GM12878 (cell line): Measurements from ENCODE around the gene GALNT18. TPM values are rescaled to one million over a fixed set of nuclear protein-coding genes. Genes with fewer than 3 reads are reported as not detected.

Experiments used
- ATAC-seq: fragments of 200-7000 bp; cut with Tn5 transposase; 3 replicates; pipeline ENCODE4 v1.9.1; 2020; ENCODE audit warnings: mild to moderate bottlenecking, moderate library complexity
- BruUV-seq: library from RNA; stranded (reverse); fragments of 400-500 nt; replicated peaks from 2 replicates; lab custom pipeline; 2021; lab: Mats Ljungman, UMichigan
- CTCF ChIA-PET: fragments of 300-600 bp; sonication (Branson Sonifier 250); formaldehyde crosslinking; extraction: SDS; loops from one replicate; lab custom pipeline; 2021; ENCODE audit warnings: inconsistent platforms; lab: Yijun Ruan, JAX
- POLR2A ChIA-PET: fragments of 350-600 bp; formaldehyde crosslinking; extraction: SDS; loops from one replicate; lab custom pipeline; 2021; ENCODE audit warnings: inconsistent platforms; lab: Charles Lee
- RAD21 ChIA-PET: fragments of 300-600 bp; sonication (Branson Sonifier 250); formaldehyde crosslinking; loops from one replicate; lab custom pipeline; 2023; ENCODE audit warnings: antibody characterized with exemption; ENCODE audit not compliant: unreplicated experiment; lab: Charles Lee
- SMC1A ChIA-PET: fragments of 300-600 bp; sonication (Branson Sonifier 250); formaldehyde crosslinking; loops from one replicate; lab custom pipeline; 2023; ENCODE audit not compliant: unreplicated experiment, uncharacterized antibody; lab: Charles Lee
- DNase-seq: peaks from one replicate; pipeline ENCODE4 v3.0.0-alpha.2; 2011; ENCODE audit warnings: low read depth, low spot score
- FAIRE-seq: peaks from 3 replicates; lab custom pipeline; 2011; peaks lifted over from hg19 to GRCh38; lab: Jason Lieb, UNC
- H2AFZ ChIP-seq: 2 replicates; pipeline ENCODE4 v1.6.0; 2011; ENCODE audit warnings: low read depth, low read length, control low read depth; ENCODE audit not compliant: control insufficient read depth
- H3K27ac ChIP-seq: 2 replicates; pipeline ENCODE4 v1.5.1; 2011; ENCODE audit warnings: control low read depth; ENCODE audit not compliant: control insufficient read depth, insufficient read depth
- H3K27me3 ChIP-seq, 2 experiments: replicated peaks in 1 of 2; 2 replicates each; pipeline versions ENCODE4 v1.6.0 to v1.6.1; 2011; ENCODE audit warnings: low read length in 1 of 2; ENCODE audit not compliant: control insufficient read depth in 2 of 2, insufficient read depth in 2 of 2
- H3K36me3 ChIP-seq, 2 experiments: 2 replicates each; pipeline ENCODE4 v1.5.1; 2011; ENCODE audit warnings: low read length in 1 of 2; ENCODE audit not compliant: control insufficient read depth in 2 of 2, insufficient read depth in 2 of 2
- H3K4me1 ChIP-seq: 2 replicates; pipeline ENCODE4 v1.6.1; 2011; ENCODE audit warnings: mild to moderate bottlenecking, low read length, moderate library complexity, mixed read lengths; ENCODE audit not compliant: control insufficient read depth, insufficient read depth
- H3K4me2 ChIP-seq: 2 replicates; pipeline ENCODE4 v1.6.0; 2011; ENCODE audit warnings: control low read depth; ENCODE audit not compliant: control insufficient read depth, insufficient read depth
- H3K4me3 ChIP-seq: fragments of 200-600 bp; sonication (generic); 2 replicates; pipeline ENCODE4 v1.5.1; 2016
- H3K79me2 ChIP-seq: 2 replicates; pipeline ENCODE4 v1.6.0; 2011; ENCODE audit warnings: low read length; ENCODE audit not compliant: control insufficient read depth, insufficient read depth
- H3K9ac ChIP-seq: 2 replicates; pipeline ENCODE4 v1.8.0; 2011; ENCODE audit warnings: low read length, control low read depth, mixed read lengths; ENCODE audit not compliant: control insufficient read depth, insufficient read depth
- H3K9me3 ChIP-seq: replicated peaks from 3 replicates; pipeline ENCODE4 v1.5.1; 2011; ENCODE audit warnings: mild to moderate bottlenecking, low read length; ENCODE audit not compliant: control insufficient read depth, insufficient read depth
- H4K20me1 ChIP-seq: 2 replicates; pipeline ENCODE4 v1.6.0; 2011; ENCODE audit not compliant: control insufficient read depth, insufficient read depth
- ASH2L ChIP-seq: fragments of 300-600, 200-600 bp; sonication (generic); IDR thresholded peaks from 2 replicates; pipeline ENCODE4 v1.6.1; 2017; ENCODE audit warnings: low read depth, mild to moderate bottlenecking, borderline replicate concordance
- CBX3 ChIP-seq: fragments of 200-600 bp; sonication (generic); IDR thresholded peaks from 2 replicates; pipeline ENCODE4 v1.6.1; 2016; ENCODE audit warnings: low read depth, borderline replicate concordance
- CHD1 ChIP-seq: IDR thresholded peaks from 2 replicates; pipeline ENCODE4 v1.6.1; 2012; ENCODE audit warnings: low read depth, low read length, improper control_type of control experiment
- EP300 ChIP-seq, 2 experiments: fragments of 150-350 bp in 1 of 2; IDR thresholded peaks; 2 replicates each; pipeline ENCODE4 v1.6.1; 2011 to 2012; ENCODE audit warnings: low read depth in 2 of 2, low read length in 2 of 2, borderline replicate concordance in 1 of 2, improper control_type of control experiment in 1 of 2, inconsistent platforms in 1 of 2; ENCODE audit not compliant: control insufficient read depth in 1 of 2
- ETV6 ChIP-seq, 2 experiments: fragments of 450-650 bp in 1 of 2; IDR thresholded peaks in 1 of 2; conservative IDR thresholded peaks in 1 of 2; 2 replicates each; pipeline ENCODE4 v1.6.1; 2014; ENCODE audit warnings: antibody characterized with exemption in 1 of 2, borderline replicate concordance in 1 of 2, low read depth in 1 of 2, mild to moderate bottlenecking in 1 of 2, moderate library complexity in 1 of 2
- KAT2A ChIP-seq: conservative IDR thresholded peaks from 2 replicates; pipeline ENCODE4 v1.6.1; 2011; ENCODE audit warnings: low read depth, low read length; ENCODE audit not compliant: control insufficient read depth
- POLR2AphosphoS5 ChIP-seq: IDR thresholded peaks from 2 replicates; pipeline ENCODE4 v1.6.1; 2011; ENCODE audit warnings: mild to moderate bottlenecking, low read length, inconsistent platforms
- SREBF1 ChIP-seq: IDR thresholded peaks from 2 replicates; pipeline ENCODE4 v1.6.1; 2012; ENCODE audit warnings: mild to moderate bottlenecking, low read length
- STAT1 ChIP-seq: fragments of 450-650 bp; conservative IDR thresholded peaks from 2 replicates; pipeline ENCODE4 v1.6.1; 2014; ENCODE audit warnings: antibody characterized with exemption, mild to moderate bottlenecking
- ZNF384 ChIP-seq: IDR thresholded peaks from 2 replicates; pipeline ENCODE4 v1.6.1; 2012; ENCODE audit warnings: low read depth, mild to moderate bottlenecking, low read length, improper control_type of control experiment, borderline replicate concordance
- ZZZ3 ChIP-seq: IDR thresholded peaks from 2 replicates; pipeline ENCODE4 v1.6.1; 2011; ENCODE audit warnings: low read depth; ENCODE audit not compliant: control insufficient read depth, insufficient read length
- WGBS: methylation state at CpG from one replicate; pipeline ENCODE4 v1.1.6; 2016; ENCODE audit warnings: low lambda C conversion rate; ENCODE audit not compliant: insufficient replicate concordance, insufficient coverage; ENCODE audit errors: missing lambda C conversion rate; 5-methylcytosine and 5-hydroxymethylcytosine counted together
- in situ Hi-C: fragments of 300-500 bp; cut with MboI; formaldehyde crosslinking; loops from 9 replicates; pipeline ENCODE4 v1.14.3; 2018; ENCODE audit warnings: mixed read lengths
- intact Hi-C: fragments of 100-400 bp; cut with micrococcal nuclease; formaldehyde crosslinking; loops from one replicate; pipeline ENCODE4 v1.14.2; 2022; ENCODE audit not compliant: unreplicated experiment
- polyA plus RNA-seq, 11 experiments: library from polyadenylated mRNA; depleted of rRNA in 4 of 11; unstranded in 6 of 11; stranded (reverse) in 5 of 11; fragments of >200 nt; fragmentation: Nextera tagmentation in 4 of 11; fragmentation: Illumina TruSeq in 1 of 11; extraction: Ambion mirVana in 4 of 11; extraction: Trizol in 1 of 11; gene quantifications; 1 replicate in 1 of 11; 2 replicates in 10 of 11; pipeline versions ENCODE4 v1.2.1 to v1.2.3, GENCODE V29; 2011 to 2016; ENCODE audit warnings: inconsistent platforms in 2 of 11, missing spikeins in 2 of 11, low read depth in 1 of 11
- total RNA-seq, 4 experiments: library from RNA; depleted of rRNA in 3 of 4; stranded (reverse); fragments of >200 nt in 3 of 4; fragmentation: Illumina TruSeq in 1 of 4; extraction: Trizol in 1 of 4; gene quantifications; 2 replicates each; pipeline versions ENCODE4 v1.2.1 to v1.2.3, GENCODE V29; 2013 to 2021
- TF ChIP-seq, protein P1 (sequence below): IDR thresholded peaks from 2 replicates; pipeline ENCODE4 v1.6.1; 2012; ENCODE audit warnings: low read depth, low read length, improper control_type of control experiment
- TF ChIP-seq, protein P2 (sequence below): fragments of 450-650 bp; IDR thresholded peaks from 2 replicates; pipeline ENCODE4 v1.6.1; 2017; ENCODE audit warnings: mild to moderate bottlenecking, low read depth, inconsistent platforms; ENCODE audit not compliant: poor library complexity, severe bottlenecking

The GALNT18 gene
- total and polyA plus RNA-seq, 10 of the 15 experiments (the other 5 are each of a cell fraction or from before 2014, with no cell fraction given) = 1.2 to 14.2 (median 6.3) TPM

DNA sequence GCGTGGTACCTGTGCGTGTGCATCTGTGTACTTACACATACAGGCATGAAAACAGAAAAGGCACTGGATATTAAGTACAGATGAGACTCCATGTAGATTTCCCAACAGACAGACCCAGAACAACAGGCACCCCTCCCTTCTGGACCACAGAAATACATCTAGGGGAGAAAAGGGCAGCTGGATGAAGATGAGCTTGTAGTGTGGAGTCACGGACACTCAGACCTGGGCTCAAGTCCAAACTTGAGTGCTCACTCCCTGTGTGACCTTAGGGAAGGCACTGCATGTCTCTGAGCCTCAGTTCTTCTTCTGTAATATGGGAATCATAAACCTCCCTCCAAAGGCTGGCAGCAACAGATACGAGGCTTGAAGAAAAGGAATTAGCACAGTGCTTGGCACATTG, 108.9 kb downstream of the GALNT18 start:
- POLR2A ChIA-PET = no interaction called here
- SMC1A ChIA-PET = no interaction called here
- no peak overlapping the region for H2AFZ ChIP-seq
- no peaks in the 10 kb centered on the region for H4K20me1 ChIP-seq
- no peak overlapping the region for H3K4me3 ChIP-seq
- H3K4me1 ChIP-seq = peaks cover 3% of the 10 kb centered on the region; the same call in 1 of the 2 replicates
- CTCF ChIA-PET = no interaction called here
- RAD21 ChIA-PET = no interaction called here
- H3K4me2 ChIP-seq = no peak overlapping the region
- FAIRE-seq = no peak
- TF ChIP-seq KAT2A = no peak
- no peak for TF ChIP-seq ZNF384
- TF ChIP-seq EP300 (IDR thresholded peaks at IDR 0.05; ENCODE audit: borderline replicate concordance in 1 of 2, control insufficient read depth in 1 of 2, low read depth in 2 of 2, low read length in 2 of 2) = no peak
- no peak for TF ChIP-seq STAT1
- no peak for TF ChIP-seq POLR2AphosphoS5
- TF ChIP-seq ETV6 (conservative IDR thresholded peaks at IDR 0.05 in 1 of 2, IDR thresholded peaks at IDR 0.05 in 1 of 2; ENCODE audit: borderline replicate concordance in 1 of 2, low read depth in 1 of 2) = no peak
- intact Hi-C loops (no loop called here), in situ Hi-C loops (no loop called here)
- DNase-seq = no peak
- H3K27ac ChIP-seq = no peak overlapping the region
- no peak for ATAC-seq
- no peak overlapping the region for H3K9ac ChIP-seq
- H3K36me3 ChIP-seq = no peaks in the 10 kb centered on the region; a peak in 1 of 4 replicates
- WGBS = 52% methylated on average over 4 of the region's 4 CpGs
- no peaks in the 10 kb centered on the region for H3K27me3 ChIP-seq
- H3K9me3 ChIP-seq = no peaks in the 10 kb centered on the region
- peaks cover 2% of the 10 kb centered on the region for H3K79me2 ChIP-seq
- no TSS peak for BruUV-seq

DNA sequence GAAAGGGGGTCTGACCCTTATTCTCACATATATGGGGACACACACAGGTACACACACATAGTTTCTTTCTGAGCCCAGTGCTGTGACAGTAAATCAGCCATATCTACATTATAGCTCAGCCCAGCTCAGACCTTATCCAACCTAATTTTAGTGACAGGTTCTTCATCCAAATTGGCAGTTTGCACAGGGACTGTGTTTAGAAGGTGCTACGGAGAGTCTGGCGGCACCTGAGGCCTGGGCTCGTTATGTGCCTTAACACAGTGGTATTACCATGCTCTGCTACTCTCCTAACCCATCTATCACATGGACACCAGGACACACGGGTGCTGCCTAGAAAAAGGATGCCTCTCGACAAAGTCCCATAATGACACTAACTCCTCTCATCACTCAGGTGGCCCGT, 109.3 kb downstream of the GALNT18 start:
- ChIA-PET SMC1A (no interaction called here), POLR2A (no interaction called here), CTCF (no interaction called here), RAD21 (no interaction called here)
- no peaks in the 10 kb centered on the region; a peak in 1 of 4 replicates for H3K36me3 ChIP-seq
- no peaks in the 10 kb centered on the region for H3K9me3 ChIP-seq
- H3K9ac ChIP-seq = no peak overlapping the region
- no peak overlapping the region for H2AFZ ChIP-seq
- FAIRE-seq (no peak), ATAC-seq (no peak), DNase-seq (no peak)
- in situ Hi-C loops = no loop called here
- intact Hi-C loops = no loop called here
- BruUV-seq = no TSS peak
- no peak overlapping the region for H3K27ac ChIP-seq
- no peaks in the 10 kb centered on the region for H4K20me1 ChIP-seq
- no peak overlapping the region for H3K4me3 ChIP-seq
- no peaks in the 10 kb centered on the region for H3K27me3 ChIP-seq
- H3K4me1 ChIP-seq = peaks cover 3% of the 10 kb centered on the region; the same call in 1 of the 2 replicates
- WGBS = 52% methylated on average over 6 of the region's 6 CpGs
- peaks cover 2% of the 10 kb centered on the region for H3K79me2 ChIP-seq
- no peak overlapping the region for H3K4me2 ChIP-seq
- TF ChIP-seq CHD1 = no peak
- TF ChIP-seq, protein P1, sequence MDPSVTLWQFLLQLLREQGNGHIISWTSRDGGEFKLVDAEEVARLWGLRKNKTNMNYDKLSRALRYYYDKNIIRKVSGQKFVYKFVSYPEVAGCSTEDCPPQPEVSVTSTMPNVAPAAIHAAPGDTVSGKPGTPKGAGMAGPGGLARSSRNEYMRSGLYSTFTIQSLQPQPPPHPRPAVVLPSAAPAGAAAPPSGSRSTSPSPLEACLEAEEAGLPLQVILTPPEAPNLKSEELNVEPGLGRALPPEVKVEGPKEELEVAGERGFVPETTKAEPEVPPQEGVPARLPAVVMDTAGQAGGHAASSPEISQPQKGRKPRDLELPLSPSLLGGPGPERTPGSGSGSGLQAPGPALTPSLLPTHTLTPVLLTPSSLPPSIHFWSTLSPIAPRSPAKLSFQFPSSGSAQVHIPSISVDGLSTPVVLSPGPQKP = no peak
- no peak for TF ChIP-seq SREBF1
- TF ChIP-seq, protein P2, sequence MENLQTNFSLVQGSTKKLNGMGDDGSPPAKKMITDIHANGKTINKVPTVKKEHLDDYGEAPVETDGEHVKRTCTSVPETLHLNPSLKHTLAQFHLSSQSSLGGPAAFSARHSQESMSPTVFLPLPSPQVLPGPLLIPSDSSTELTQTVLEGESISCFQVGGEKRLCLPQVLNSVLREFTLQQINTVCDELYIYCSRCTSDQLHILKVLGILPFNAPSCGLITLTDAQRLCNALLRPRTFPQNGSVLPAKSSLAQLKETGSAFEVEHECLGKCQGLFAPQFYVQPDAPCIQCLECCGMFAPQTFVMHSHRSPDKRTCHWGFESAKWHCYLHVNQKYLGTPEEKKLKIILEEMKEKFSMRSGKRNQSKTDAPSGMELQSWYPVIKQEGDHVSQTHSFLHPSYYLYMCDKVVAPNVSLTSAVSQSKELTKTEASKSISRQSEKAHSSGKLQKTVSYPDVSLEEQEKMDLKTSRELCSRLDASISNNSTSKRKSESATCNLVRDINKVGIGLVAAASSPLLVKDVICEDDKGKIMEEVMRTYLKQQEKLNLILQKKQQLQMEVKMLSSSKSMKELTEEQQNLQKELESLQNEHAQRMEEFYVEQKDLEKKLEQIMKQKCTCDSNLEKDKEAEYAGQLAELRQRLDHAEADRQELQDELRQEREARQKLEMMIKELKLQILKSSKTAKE = no peak
- TF ChIP-seq ASH2L = no peak
- no peak for TF ChIP-seq CBX3
- TF ChIP-seq ZZZ3 = no peak
